DOHH2 (cell line): ENCODE measurements around the gene EGFLAM.

ENCODE experiments used
- H3F3A ChIP-seq: fragments of 200-600 bp; sonication (generic), shearing (Covaris generic); 2 replicates; pipeline ENCODE4 v1.6.0; 2016; ENCODE audit warnings: antibody characterized with exemption, mild to moderate bottlenecking; ENCODE audit not compliant: control insufficient read depth, insufficient read depth
- H3K27ac ChIP-seq: fragments of 200-600 bp; sonication (generic); 2 replicates; pipeline ENCODE4 v1.5.1; 2014; ENCODE audit warnings: low read depth, mild to moderate bottlenecking, low read length, moderate library complexity
- H3K27me3 ChIP-seq: fragments of 200-600 bp; sonication (generic); 2 replicates; pipeline ENCODE4 v1.6.1; 2014; ENCODE audit warnings: mild to moderate bottlenecking, low read length, mixed read lengths; ENCODE audit not compliant: control insufficient read depth
- H3K36me3 ChIP-seq: fragments of 200-600 bp; sonication (generic); 2 replicates; pipeline ENCODE4 v1.6.1; 2014; ENCODE audit warnings: mild to moderate bottlenecking, low read length, moderate library complexity, mixed read lengths; ENCODE audit not compliant: control insufficient read depth
- H3K4me1 ChIP-seq: fragments of 200-600 bp; sonication (generic); 2 replicates; pipeline ENCODE4 v1.6.1; 2014; ENCODE audit warnings: mild to moderate bottlenecking, low read length, mixed read lengths; ENCODE audit not compliant: control insufficient read depth
- H3K4me2 ChIP-seq: fragments of 200-600 bp; sonication (generic); 2 replicates; pipeline ENCODE4 v1.6.0; 2014; ENCODE audit warnings: mild to moderate bottlenecking, low read length, moderate library complexity
- H3K4me3 ChIP-seq: fragments of 200-600 bp; sonication (generic); 2 replicates; pipeline ENCODE4 v1.5.1; 2014; ENCODE audit warnings: mild to moderate bottlenecking, low read length, mixed read lengths
- H3K79me2 ChIP-seq: fragments of 200-600 bp; sonication (generic); 2 replicates; pipeline ENCODE4 v1.6.1; 2014; ENCODE audit warnings: mild to moderate bottlenecking, low read length, mixed read lengths; ENCODE audit not compliant: control insufficient read depth
- H3K9me2 ChIP-seq: fragments of 200-600 bp; sonication (generic); replicated peaks from 2 replicates; pipeline ENCODE4 v1.6.1; 2014; ENCODE audit warnings: mild to moderate bottlenecking, low read length, mixed read lengths; ENCODE audit not compliant: control insufficient read depth
- H3K9me3 ChIP-seq: fragments of 200-600 bp; sonication (generic); 2 replicates; pipeline ENCODE4 v1.6.1; 2014; ENCODE audit warnings: antibody characterized with exemption, low read length, mixed read lengths; ENCODE audit not compliant: control insufficient read depth, insufficient read depth
- H4K20me1 ChIP-seq: fragments of 200-600 bp; sonication (generic); 2 replicates; pipeline ENCODE4 v1.6.0; 2014; ENCODE audit warnings: low read depth, mild to moderate bottlenecking, antibody characterized with exemption, low read length, moderate library complexity; ENCODE audit not compliant: control insufficient read depth, insufficient read depth
- EZH2phosphoT487 ChIP-seq: fragments of 200-600 bp; sonication (generic); IDR thresholded peaks from 2 replicates; pipeline ENCODE4 v1.6.1; 2017; ENCODE audit warnings: borderline replicate concordance, mild to moderate bottlenecking, antibody characterized with exemption, low read length, moderate library complexity, mixed read lengths
- TF ChIP-seq, protein P1 (sequence below): fragments of 200-600 bp; sonication (generic); IDR thresholded peaks from one replicate; pipeline ENCODE4 v1.5.1; 2014; ENCODE audit warnings: antibody characterized with exemption, mild to moderate bottlenecking, low read depth, low read length; ENCODE audit not compliant: poor library complexity, severe bottlenecking

The EGFLAM gene

DNA sequence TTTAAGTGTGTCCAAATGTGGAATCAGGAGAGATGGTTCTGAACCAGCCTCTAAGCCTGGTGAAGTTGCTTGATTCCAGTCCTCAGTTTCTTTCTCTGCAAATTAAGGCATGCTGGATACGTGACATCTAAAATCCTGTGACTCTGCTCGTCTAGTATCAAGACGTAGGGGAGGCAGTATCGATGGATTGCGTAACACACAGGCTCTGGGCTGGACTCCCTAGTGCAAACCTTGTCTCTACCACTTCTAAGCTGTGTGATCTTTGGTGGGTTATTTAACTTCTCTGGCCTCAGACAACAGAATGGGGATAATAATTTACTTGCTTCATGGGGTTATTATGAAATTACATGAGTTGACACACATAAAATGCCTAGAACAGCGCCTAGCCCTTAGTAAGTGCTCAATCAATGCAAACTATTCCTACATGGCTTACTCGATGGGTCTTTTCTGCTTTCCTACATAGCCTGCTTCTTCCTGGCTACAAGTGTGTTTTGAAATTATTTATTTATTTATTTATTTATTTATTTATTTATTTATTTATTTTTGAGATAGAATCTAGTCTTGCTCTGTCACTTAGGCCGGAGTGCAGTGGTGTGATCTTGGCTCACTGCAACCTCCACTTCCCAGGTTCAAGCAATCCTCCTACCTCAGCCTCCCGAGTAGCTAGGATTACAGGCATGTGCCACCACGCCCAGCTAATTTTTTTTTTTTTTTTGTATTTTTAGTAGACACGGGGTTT, 102.1 kb downstream of the EGFLAM start:
- no peaks in the 10 kb centered on the region for H3K9me3 ChIP-seq
- H3K27me3 ChIP-seq = no peaks in the 10 kb centered on the region
- H3K9me2 ChIP-seq = no peaks in the 10 kb centered on the region
- no peak overlapping the region for H3K27ac ChIP-seq
- H3K4me2 ChIP-seq = no peak overlapping the region
- no peaks in the 10 kb centered on the region for H4K20me1 ChIP-seq
- H3K4me1 ChIP-seq = no peaks in the 10 kb centered on the region
- H3K36me3 ChIP-seq = no peaks in the 10 kb centered on the region
- TF ChIP-seq, protein P1, sequence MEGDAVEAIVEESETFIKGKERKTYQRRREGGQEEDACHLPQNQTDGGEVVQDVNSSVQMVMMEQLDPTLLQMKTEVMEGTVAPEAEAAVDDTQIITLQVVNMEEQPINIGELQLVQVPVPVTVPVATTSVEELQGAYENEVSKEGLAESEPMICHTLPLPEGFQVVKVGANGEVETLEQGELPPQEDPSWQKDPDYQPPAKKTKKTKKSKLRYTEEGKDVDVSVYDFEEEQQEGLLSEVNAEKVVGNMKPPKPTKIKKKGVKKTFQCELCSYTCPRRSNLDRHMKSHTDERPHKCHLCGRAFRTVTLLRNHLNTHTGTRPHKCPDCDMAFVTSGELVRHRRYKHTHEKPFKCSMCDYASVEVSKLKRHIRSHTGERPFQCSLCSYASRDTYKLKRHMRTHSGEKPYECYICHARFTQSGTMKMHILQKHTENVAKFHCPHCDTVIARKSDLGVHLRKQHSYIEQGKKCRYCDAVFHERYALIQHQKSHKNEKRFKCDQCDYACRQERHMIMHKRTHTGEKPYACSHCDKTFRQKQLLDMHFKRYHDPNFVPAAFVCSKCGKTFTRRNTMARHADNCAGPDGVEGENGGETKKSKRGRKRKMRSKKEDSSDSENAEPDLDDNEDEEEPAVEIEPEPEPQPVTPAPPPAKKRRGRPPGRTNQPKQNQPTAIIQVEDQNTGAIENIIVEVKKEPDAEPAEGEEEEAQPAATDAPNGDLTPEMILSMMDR = no peak
- no peak for TF ChIP-seq EZH2phosphoT487
- H3K79me2 ChIP-seq = no peaks in the 10 kb centered on the region
- H3K4me3 ChIP-seq = no peak overlapping the region
- no peaks in the 10 kb centered on the region for H3F3A ChIP-seq

- TF ChIP-seq EZH2phosphoT487 = no peak
- TF ChIP-seq, protein P1 = no peak
These were observed 104.4 kb downstream of the EGFLAM start for GRCh38 chr5:38362713-38363112.

DNA sequence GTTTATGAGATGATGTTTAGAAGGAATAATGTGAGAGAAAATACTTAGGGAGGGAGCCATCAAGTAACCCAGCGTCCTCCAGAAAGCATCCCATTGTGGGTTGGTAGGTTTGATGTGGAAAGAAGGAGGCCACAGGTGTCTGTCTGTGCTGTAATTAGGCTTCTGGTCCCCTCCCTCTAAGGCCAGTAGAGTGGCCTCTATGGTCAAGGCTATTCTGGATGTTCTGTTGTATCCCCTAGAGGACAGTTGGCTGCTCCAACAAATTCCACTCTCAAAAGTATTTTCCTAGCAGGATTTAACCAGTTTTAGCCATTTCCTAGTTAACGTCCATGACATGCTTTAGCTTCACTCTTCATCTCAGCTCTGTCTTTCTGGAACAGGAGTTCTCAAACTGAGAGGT, 106.5 kb downstream of the EGFLAM start:
- no peaks in the 10 kb centered on the region for H3K36me3 ChIP-seq
- H3K4me3 ChIP-seq = no peak overlapping the region
- no peaks in the 10 kb centered on the region for H3K9me2 ChIP-seq
- no peak overlapping the region for H3K27ac ChIP-seq
- no peak overlapping the region for H3K4me2 ChIP-seq
- H3K27me3 ChIP-seq = no peaks in the 10 kb centered on the region
- H3K79me2 ChIP-seq = no peaks in the 10 kb centered on the region
- no peaks in the 10 kb centered on the region for H3K4me1 ChIP-seq
- no peaks in the 10 kb centered on the region for H3K9me3 ChIP-seq
- TF ChIP-seq, protein P1 = no peak
- TF ChIP-seq EZH2phosphoT487 = no peak
- H4K20me1 ChIP-seq = no peaks in the 10 kb centered on the region
- no peaks in the 10 kb centered on the region for H3F3A ChIP-seq

More at GRCh38 chr5:38362713-38363112, 104.4 kb downstream of the EGFLAM start:
- no peaks in the 10 kb centered on the region for H3K79me2 ChIP-seq
- H3F3A ChIP-seq = no peaks in the 10 kb centered on the region
- H3K9me3 ChIP-seq = no peaks in the 10 kb centered on the region
- no peaks in the 10 kb centered on the region for H3K27me3 ChIP-seq
- no peak overlapping the region for H3K4me2 ChIP-seq
- H3K4me3 ChIP-seq = no peak overlapping the region
- H3K4me1 ChIP-seq = no peaks in the 10 kb centered on the region
- no peaks in the 10 kb centered on the region for H3K36me3 ChIP-seq
- no peaks in the 10 kb centered on the region for H4K20me1 ChIP-seq
- no peaks in the 10 kb centered on the region for H3K9me2 ChIP-seq
- H3K27ac ChIP-seq = no peak overlapping the region
